NT2/D1 (cell line): ENCODE measurements around the gene PLPP4.

Experiments
- SUZ12 ChIP-seq: IDR thresholded peaks from 2 replicates; pipeline ENCODE4 v1.6.1; 2011; ENCODE audit not compliant: insufficient read length, insufficient read depth; ENCODE audit errors: extremely low read depth
- YY1 ChIP-seq: IDR thresholded peaks from 2 replicates; pipeline ENCODE4 v1.6.1; 2011; ENCODE audit not compliant: insufficient read length, insufficient read depth
- ZNF274 ChIP-seq: IDR thresholded peaks from 2 replicates; pipeline ENCODE4 v1.6.1; 2011; ENCODE audit warnings: mild to moderate bottlenecking, low read depth, low read length

- TF ChIP-seq ZNF274 (no peak), YY1 (no peak), SUZ12 (no peak)
Observed at GRCh38 chr10:120477743-120478141, 20.7 kb downstream of the PLPP4 start.
